Adrenal gland (tissue), 12 donors: ENCODE results near the gene GH1. TPM values are rescaled to one million over a fixed set of nuclear protein-coding genes. Genes with fewer than 3 reads are reported as not detected.

Experiments
- DNase-seq, 7 donors: peaks; one replicate each; pipeline ENCODE4 v3.0.0-alpha.2; 2019 to 2020
- H3K27ac ChIP-seq, 5 donors: fragments of 200-600 bp; sonication (generic) in 4 of 5; 1 replicate in 3 of 5; 2 replicates in 2 of 5; pipeline versions ENCODE4 v1.5.1 to v1.8.0; 2016 to 2020; ENCODE audit warnings: mild to moderate bottlenecking in 1 of 5
- H3K27me3 ChIP-seq: fragments of 200-600 bp; 2 replicates; pipeline ENCODE4 v1.8.0; 2021
- H3K36me3 ChIP-seq, 2 donors: fragments of 200-600 bp; replicated peaks in 1 of 2; 1 replicate in 1 of 2; 2 replicates in 1 of 2; pipeline versions ENCODE4 v1.5.1 to v1.8.0; 2018 to 2022
- H3K4me1 ChIP-seq, 2 donors: fragments of 200-600 bp; replicated peaks in 1 of 2; 1 replicate in 1 of 2; 2 replicates in 1 of 2; pipeline versions ENCODE4 v1.5.1 to v1.8.0; 2018 to 2021
- H3K4me3 ChIP-seq, 4 donors: fragments of 200-600 bp; sonication (generic) in 3 of 4; one replicate each; pipeline ENCODE4 v1.5.1; 2016 to 2018
- H3K9me3 ChIP-seq, 3 donors: fragments of 200-600 bp; sonication (generic) in 1 of 3; replicated peaks in 1 of 3; 1 replicate in 2 of 3; 2 replicates in 1 of 3; pipeline versions ENCODE4 v1.5.1 to v1.8.0; 2016 to 2021
- POLR2A ChIP-seq, 2 donors: fragments of 450-650 bp; IDR thresholded peaks; one replicate each; pipeline ENCODE4 v1.6.1; 2017; ENCODE audit warnings: antibody characterized with exemption in 2 of 2, mild to moderate bottlenecking in 2 of 2, moderate library complexity in 1 of 2
- WGBS, 4 donors: extraction: QIAGEN DNeasy Blood & Tissue Kit in 2 of 4; methylation state at CpG; one replicate each; pipeline versions ENCODE4 v1.1.5 to v1.1.7; 2013 to 2017; 5-methylcytosine and 5-hydroxymethylcytosine counted together
- intact Hi-C, 2 donors: fragments of 100-400 bp; cut with DNase I; formaldehyde crosslinking; loops; one replicate each; pipeline versions ENCODE4 v1.14.1 to v1.15.0; 2022 to 2023
- polyA plus RNA-seq, 3 donors: library from polyadenylated mRNA; stranded (reverse); fragments of 200-250 nt in 2 of 3; fragments of 350-450 nt in 1 of 3; fragmentation: Illumina TruSeq in 1 of 3; extraction: RNeasy Lipid Tissue Mini Kit (QIAGEN cat#74804) in 1 of 3; gene quantifications; one replicate each; pipeline ENCODE4 v1.2.3, GENCODE V29; 2013 to 2014
- total RNA-seq, 9 donors: library from RNA; depleted of rRNA in 4 of 9; stranded (reverse); fragments of >200 nt in 4 of 9; fragments of 120-200 nt in 1 of 9; fragmentation: NEBNext Ultra II Directional in 1 of 9; extraction: Animal tissue kit (Norgen Biotek cat#: 25700) in 1 of 9; gene quantifications; one replicate each; pipeline versions ENCODE4 v1.1.0 to v1.2.4, GENCODE V29; 2013 to 2023
- TF ChIP-seq, protein P1 (sequence below), 6 experiments: fragments of 450-650 bp in 4 of 6; fragments of 200-600 bp in 2 of 6; sonication (generic) in 1 of 6; IDR thresholded peaks; 1 replicate in 5 of 6; 2 replicates in 1 of 6; pipeline versions ENCODE4 v1.5.1 to v1.8.0; 2016 to 2021; ENCODE audit warnings: antibody characterized with exemption in 6 of 6, mild to moderate bottlenecking in 2 of 6, moderate library complexity in 1 of 6
- donor health status: healthy with polysubstance abuse.
- donor health status: Bipolar disorder and iron deficiency.
- donor health status: DM: yes; HTN: yes; CAD: no.
- donor health status: DM: no; HTN: no; CAD: no.
- donor health status: DM: no; HTN: no; CAD: no.
- donor health status: DM: yes; HTN: yes; CAD: no.

The GH1 gene
- total and polyA plus RNA-seq, 12 donors, result not detected

DNA sequence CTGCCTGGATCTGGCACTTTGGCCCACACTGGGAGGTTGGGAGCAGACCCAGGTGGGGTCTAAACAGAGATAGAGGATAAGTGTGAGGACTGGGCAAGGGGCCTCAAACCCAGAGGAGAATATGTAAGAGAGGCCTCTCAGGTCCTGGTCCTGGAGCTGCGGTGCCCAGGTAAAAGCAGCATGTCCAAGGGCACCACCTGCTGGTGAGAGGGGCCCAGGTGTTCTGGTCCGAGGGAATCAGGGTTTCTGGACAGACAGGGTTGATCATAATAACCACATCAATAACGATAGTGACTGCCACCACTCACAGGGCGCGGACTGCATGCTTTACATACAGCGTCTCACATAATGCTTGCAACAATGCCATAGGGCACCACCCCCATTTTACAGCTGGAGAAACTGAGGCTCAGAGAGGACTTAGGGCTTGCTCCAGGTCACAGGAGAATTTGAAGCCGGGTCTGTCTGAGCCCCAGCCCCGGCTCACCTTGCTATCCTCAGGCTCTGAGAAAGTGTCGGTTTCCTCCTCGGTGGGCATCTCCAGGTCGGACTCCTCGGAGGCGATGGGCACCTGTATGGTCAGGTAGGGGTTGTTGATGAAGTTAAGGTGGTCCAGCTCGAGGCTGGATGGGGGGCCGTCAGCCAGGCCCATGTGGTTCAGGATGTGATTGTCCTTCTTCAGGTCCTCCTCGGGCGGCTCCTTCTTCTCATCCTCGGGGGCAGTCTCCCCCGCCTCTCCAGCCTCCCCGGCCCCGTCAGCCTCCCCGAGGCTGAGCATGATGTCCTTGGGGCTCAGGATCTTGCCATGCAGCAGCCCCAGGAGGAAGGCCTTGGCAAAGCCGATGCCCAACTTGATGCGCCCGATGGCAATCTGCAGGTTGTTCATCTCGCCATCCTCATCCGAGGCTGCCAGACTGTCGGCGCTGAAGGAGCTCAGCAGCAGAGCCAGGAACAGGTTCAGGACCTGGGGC, 32.6 kb upstream of the GH1 start:
- H3K4me1 ChIP-seq, result peaks cover 0 to 2% of the 10 kb centered on the region in 2 donors
- H3K27ac ChIP-seq, result no peak overlapping the region
- no peak for DNase-seq
- H3K36me3 ChIP-seq, result no peaks in the 10 kb centered on the region
- H3K27me3 ChIP-seq, result no peaks in the 10 kb centered on the region
- intact Hi-C loops, result no loop called here
- WGBS, 4 donors, result 83 to 91% (median 88%) methylated on average over 16 to 29 of the region's 29 CpGs
- H3K4me3 ChIP-seq, result no peak overlapping the region
- no peak for TF ChIP-seq POLR2A (IDR thresholded peaks at IDR 0.05)
- TF ChIP-seq, protein P1, sequence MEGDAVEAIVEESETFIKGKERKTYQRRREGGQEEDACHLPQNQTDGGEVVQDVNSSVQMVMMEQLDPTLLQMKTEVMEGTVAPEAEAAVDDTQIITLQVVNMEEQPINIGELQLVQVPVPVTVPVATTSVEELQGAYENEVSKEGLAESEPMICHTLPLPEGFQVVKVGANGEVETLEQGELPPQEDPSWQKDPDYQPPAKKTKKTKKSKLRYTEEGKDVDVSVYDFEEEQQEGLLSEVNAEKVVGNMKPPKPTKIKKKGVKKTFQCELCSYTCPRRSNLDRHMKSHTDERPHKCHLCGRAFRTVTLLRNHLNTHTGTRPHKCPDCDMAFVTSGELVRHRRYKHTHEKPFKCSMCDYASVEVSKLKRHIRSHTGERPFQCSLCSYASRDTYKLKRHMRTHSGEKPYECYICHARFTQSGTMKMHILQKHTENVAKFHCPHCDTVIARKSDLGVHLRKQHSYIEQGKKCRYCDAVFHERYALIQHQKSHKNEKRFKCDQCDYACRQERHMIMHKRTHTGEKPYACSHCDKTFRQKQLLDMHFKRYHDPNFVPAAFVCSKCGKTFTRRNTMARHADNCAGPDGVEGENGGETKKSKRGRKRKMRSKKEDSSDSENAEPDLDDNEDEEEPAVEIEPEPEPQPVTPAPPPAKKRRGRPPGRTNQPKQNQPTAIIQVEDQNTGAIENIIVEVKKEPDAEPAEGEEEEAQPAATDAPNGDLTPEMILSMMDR (IDR thresholded peaks at IDR 0.05), result no peak
- H3K9me3 ChIP-seq, result no peaks in the 10 kb centered on the region

DNA sequence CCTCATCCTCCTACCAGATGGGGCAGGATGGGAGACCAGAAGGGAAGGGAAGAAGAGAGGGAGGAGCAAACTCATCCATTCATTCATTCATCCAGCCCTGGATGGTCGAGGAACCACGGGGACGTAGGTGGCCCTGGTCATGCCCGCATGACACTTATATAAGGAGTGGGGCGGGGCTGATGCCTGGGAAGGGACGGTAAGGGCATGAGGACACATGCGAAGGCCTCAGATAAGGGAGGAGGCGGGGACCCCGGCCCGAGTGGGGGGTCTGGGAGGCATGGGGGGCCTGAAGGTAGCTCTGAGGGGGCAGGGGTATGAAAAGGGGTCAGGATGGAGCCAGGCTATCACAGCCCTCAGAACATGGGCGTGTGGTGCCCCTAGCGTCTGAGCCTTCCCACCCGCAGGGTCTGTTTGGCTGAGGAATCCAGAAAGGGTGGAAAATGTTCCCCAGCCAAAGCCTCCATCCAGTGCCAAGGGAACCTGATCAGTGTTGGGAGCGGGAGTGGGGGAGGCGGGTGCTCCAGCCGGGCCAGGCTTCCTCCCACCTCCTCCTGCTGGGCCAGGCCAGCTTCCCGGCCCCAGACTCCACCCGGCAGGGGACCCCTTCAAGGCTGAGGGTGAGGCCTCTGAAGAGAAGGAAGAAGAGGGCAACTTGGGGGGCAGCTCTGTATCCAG, 31.1 kb upstream of the GH1 start:
- no peak for DNase-seq
- Histone ChIP-seq H3K27ac (no peak overlapping the region), H3K4me3 (no peak overlapping the region), H3K27me3 (no peaks in the 10 kb centered on the region), H3K36me3 (no peaks in the 10 kb centered on the region), H3K4me1 (no peaks in the 10 kb centered on the region), H3K9me3 (no peaks in the 10 kb centered on the region)
- intact Hi-C loops, result no loop called here
- WGBS, 4 donors, result 57 to 83% (median 74%) methylated on average over 12 to 18 of the region's 18 CpGs
- TF ChIP-seq, protein P1 (IDR thresholded peaks at IDR 0.05), result no peak
- TF ChIP-seq POLR2A (IDR thresholded peaks at IDR 0.05), result no peak

DNA sequence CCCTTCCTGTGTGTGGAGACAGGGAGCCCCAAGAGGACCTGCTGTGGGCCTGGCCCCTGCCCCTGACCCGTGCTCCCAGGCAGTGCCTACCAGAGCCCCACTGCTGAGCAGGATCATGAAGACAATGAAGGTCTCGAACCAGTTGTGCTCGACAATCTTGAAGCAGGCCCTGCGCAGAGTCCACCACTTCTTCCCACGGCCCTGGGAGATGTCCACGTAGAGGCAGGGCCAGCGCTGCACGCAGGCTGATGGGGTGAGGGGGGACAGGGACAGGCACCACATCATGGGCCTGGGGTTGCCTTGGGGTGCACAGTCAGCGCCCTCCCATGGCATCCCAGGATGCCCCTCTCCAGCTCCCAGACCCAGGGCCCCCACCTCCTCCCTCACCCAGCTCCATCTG, 29.9 kb upstream of the GH1 start:
- DNase-seq, result no peak
- Histone ChIP-seq H3K27me3 (no peaks in the 10 kb centered on the region), H3K36me3 (no peaks in the 10 kb centered on the region), H3K4me1 (no peaks in the 10 kb centered on the region), H3K4me3 (no peak overlapping the region), H3K27ac (no peak overlapping the region), H3K9me3 (no peaks in the 10 kb centered on the region)
- 85 to 93% (median 93%) methylated on average over 5 to 9 of the region's 9 CpGs; no CpG with 5 or more reads in 1 of the 4 donors for WGBS, 4 donors
- intact Hi-C loops, result no loop called here
- no peak for TF ChIP-seq POLR2A (IDR thresholded peaks at IDR 0.05)
- TF ChIP-seq, protein P1 (IDR thresholded peaks at IDR 0.05), result no peak

DNA sequence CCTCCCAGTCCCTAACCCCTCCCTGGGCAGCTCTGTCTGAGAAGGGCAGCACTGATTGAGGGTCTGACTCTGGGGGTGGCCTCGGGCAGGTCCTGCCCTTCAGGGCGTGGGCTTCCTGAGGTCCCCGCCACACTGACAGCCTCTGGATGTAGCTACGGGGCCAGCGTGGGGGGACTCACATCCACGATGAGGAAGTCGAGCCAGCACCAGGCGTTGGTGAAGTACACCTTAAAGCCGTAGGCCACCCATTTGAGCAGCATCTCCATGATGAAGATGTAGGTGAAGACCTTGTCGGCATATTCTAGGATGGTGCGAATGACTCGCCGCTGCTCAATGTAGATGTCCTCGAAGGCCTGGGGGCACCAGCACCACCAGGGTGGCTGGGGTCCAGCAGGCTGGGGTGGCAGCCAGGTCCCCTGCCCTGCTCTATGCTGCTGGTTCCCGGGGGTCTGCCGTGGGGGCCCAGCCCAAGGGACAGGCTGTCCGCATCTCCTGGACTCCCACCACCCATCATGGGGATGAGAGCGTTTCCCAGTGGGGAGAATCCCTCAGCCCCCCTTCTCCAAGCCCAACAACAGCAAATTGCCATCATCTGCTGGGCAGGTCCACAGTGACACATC, 29.2 kb upstream of the GH1 start:
- Histone ChIP-seq H3K4me1 (no peaks in the 10 kb centered on the region), H3K27ac (no peak overlapping the region), H3K9me3 (no peaks in the 10 kb centered on the region), H3K27me3 (no peaks in the 10 kb centered on the region), H3K36me3 (no peaks in the 10 kb centered on the region), H3K4me3 (no peak overlapping the region)
- WGBS, 4 donors, result 81 to 100% (median 83%) methylated on average over 1 to 18 of the region's 18 CpGs
- no peak for DNase-seq
- no peak for TF ChIP-seq POLR2A (IDR thresholded peaks at IDR 0.05)
- TF ChIP-seq, protein P1 (IDR thresholded peaks at IDR 0.05), result no peak
- intact Hi-C loops, result no loop called here
